Activated T-cell treated with anti-CD3 and anti-CD28 coated beads for 1 hour (primary cell): ENCODE measurements around the gene DNAJC2.
"Not testable (repeated sequence)": the region's sequence is repeated elsewhere in the genome, so short reads cannot be mapped to it uniquely, and the experiment has no call there.

Source experiments
- DNase-seq: peaks from one replicate; pipeline ENCODE4 v3.0.0-alpha.2; 2020; ENCODE audit warnings: low read depth

Gene DNAJC2

GRCh38 chr7:103343332-103343731 is 1.2 kb downstream of the DNAJC2 start:
- DNase-seq: no peak

DNA sequence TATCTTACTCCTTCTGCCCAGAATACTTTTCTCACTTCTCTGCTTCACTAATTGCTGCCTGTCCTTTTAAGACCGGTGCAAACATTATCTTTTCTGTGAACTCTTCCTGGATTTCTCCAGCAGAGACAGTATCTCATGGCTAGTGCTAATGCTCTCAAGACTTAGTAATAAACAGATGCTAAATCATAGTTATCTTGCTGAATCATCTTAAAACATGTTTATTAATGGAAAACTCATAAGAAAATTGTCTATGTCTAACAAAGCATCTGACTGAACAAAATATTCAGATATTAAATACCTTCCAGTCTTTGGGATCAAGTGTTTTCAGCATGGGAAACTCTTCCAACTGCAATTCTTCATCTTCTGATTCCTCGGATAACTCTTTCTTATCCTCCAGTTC is 3.1 kb downstream of the DNAJC2 start:
- no peak for DNase-seq

- DNase-seq: no peak
Measured at GRCh38 chr7:103338864-103339263, 5.7 kb downstream of the DNAJC2 start.

DNA sequence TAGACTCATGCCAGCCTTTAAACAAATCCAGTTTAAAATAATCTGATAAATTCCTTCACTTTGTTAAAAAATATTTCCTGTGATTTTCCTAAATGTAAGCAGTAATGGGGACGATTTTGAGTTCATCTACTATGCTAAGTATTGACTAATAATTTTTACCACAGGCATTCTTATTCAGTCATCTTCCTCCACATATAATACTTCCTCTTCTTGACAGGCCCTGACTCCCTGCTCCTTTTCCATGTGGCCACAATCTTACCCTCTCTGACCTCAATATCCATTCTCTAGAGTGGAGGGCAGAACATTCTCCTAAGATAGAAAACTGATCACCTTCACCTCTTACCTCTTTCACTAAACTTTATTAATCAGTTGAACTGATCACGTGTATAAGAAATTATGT is 7.8 kb downstream of the DNAJC2 start:
- no peak for DNase-seq

GRCh38 chr7:103325744-103326143 is 18.8 kb downstream of the DNAJC2 start:
- DNase-seq: no peak

GRCh38 chr7:103317009-103317408 is 27.6 kb downstream of the DNAJC2 start:
- no peak for DNase-seq

DNA sequence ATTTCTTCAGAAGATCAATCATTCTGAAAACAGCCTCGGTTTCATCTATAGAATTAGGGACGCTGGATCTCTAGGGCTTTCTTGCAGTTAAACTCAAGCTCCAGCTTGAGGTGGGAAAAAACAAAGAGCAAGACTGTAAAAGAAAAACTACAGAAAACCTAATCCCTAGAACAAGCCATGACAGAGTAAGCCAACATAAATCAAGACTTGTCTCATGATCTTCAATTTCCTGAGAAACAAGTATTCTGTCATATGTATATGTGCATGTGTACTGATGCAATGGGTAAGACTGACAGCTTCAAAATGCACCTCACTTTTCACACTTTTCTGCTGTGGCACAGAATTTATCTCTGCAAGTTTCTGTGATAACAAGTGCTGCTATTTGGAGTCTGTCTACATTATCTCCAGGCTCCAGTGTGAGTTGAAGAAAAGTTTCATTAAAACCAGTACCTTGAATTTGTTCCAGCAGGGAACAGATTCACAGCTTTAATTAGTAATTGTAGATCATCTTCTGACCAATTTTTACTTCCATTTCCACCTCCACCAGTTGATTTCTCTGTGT is 28.1 kb downstream of the DNAJC2 start:
- DNase-seq: no peak

- no peak for DNase-seq
Measured at GRCh38 chr7:103314852-103315251, 29.7 kb downstream of the DNAJC2 start.

DNA sequence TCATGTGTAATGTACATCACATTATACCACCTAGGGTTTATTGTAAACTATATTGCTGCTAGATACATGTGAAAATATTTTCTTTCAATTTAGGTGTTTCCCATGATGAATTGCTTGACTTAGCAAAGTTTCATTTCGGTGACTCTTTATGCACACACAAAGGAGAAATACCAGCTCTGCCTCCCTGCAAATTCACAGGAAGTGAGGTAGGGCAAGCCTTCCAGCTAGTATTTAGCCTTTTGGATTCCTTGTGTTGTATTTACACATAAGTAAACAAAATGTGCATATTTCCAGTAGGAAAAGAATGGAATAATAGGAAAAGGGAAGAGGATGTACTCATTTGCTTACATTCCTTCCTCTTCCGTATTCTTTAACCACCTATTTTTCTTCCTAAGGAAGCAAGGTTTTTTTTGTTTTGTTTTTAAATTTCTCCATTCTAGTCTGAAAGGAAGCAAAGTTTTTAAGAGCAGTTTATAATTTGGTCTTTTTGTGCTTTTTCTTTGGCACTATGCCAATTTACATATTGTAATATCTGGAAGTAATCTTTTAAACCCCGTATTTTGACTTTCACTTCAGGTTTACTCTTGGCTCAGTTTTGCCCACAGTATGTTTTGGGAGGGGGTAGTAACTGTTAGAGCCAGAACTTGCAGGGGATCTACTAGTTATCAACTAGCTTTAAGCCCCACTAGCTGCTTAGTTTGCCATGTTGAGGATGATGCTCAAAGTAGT is 36.9 kb downstream of the DNAJC2 start:
- DNase-seq: no peak

DNA sequence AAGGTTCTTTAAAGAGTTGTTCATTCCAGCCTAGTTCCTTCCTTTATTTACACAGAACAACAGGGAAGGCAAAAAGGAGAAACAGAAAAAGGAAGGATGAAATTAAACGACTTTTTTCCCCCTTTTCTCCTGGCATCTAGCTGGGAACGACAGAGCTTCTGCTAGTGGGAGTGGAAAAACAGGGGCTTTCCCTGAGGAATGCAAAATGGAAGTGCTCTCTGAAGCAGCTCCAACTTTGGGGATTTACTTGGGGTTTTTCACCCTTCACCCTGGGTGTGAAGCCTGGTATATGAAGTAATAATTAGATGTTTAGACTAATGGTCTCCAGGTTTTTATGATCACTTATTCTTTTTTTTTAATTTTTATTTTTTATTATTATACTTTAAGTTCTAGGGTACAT is 43.1 kb downstream of the DNAJC2 start:
- DNase-seq: no peak

DNA sequence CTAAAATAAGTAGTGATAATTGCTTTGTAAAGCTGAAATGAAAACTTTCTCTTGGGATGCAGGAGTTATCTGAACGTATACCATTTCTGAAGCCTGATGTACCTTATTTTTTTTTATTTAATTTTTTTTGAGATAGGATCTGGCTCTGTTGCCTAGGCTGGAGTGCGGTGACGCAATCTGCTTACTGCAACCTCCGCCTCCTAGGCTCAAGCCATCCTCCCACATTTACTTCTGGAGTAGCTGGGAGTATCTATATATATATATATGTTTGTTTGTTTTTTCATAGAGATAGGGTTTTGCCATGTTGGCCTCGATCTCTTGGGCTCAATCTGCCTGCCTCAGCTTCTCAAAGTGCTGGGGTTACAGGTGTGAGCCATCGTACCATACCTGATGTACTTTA is 44.9 kb downstream of the DNAJC2 start:
- no peak for DNase-seq

- DNase-seq: no peak
Measured at GRCh38 chr7:103297837-103298179, 46.8 kb downstream of the DNAJC2 start.

GRCh38 chr7:103296901-103297836 is 47.4 kb downstream of the DNAJC2 start, which contains the start of gene PMPCB:
PMPCB (plus strand) TSS chr7:103297435; CDS start chr7:103297460, 25 bp downstream.
- peak; percentile 94 for DNase-seq

DNA sequence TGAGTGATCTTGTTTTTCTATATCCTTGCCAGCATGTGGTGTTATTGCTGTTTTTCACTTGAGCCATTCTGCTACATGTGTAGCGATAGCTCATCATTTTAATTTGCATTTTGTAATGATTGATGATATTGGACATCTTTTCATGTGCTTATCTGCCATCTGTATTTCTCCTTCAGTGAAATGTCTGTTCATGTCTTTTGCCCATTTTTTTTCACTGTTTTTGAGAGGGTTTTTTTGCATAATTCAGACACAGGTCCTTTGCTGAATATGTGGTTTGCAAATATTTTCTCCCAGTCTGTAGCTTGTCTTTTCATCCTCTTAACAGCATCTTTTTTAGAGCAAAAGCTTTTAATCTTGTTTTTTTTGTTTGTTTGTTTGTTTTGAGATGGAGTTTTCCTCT is 51.0 kb downstream of the DNAJC2 start:
- DNase-seq: no peak

DNA sequence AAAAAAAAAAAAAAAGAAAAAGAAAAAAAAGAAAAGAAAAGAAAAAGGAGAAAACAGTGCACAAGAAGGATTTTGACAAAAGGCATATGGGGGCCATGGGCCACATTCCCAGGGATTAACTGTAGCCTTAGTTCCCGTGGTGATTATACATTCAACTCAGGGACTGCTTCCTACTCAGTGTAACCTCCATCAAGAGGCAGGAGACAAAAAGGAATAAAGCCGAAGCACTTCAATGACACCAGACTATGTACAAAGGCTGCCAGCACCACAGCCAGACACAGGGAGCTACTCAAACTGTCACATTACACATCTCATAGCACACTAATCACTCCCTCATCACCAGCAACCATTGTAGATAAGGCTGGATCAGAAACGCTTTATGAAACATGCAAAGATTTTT is 52.4 kb downstream of the DNAJC2 start:
- DNase-seq: no peak

- DNase-seq: not testable (repeated sequence)
Measured at GRCh38 chr7:103282802-103283427, 61.7 kb downstream of the DNAJC2 start.

- DNase-seq: not testable (repeated sequence)
Measured at GRCh38 chr7:103280803-103281155, 63.8 kb downstream of the DNAJC2 start.

DNA sequence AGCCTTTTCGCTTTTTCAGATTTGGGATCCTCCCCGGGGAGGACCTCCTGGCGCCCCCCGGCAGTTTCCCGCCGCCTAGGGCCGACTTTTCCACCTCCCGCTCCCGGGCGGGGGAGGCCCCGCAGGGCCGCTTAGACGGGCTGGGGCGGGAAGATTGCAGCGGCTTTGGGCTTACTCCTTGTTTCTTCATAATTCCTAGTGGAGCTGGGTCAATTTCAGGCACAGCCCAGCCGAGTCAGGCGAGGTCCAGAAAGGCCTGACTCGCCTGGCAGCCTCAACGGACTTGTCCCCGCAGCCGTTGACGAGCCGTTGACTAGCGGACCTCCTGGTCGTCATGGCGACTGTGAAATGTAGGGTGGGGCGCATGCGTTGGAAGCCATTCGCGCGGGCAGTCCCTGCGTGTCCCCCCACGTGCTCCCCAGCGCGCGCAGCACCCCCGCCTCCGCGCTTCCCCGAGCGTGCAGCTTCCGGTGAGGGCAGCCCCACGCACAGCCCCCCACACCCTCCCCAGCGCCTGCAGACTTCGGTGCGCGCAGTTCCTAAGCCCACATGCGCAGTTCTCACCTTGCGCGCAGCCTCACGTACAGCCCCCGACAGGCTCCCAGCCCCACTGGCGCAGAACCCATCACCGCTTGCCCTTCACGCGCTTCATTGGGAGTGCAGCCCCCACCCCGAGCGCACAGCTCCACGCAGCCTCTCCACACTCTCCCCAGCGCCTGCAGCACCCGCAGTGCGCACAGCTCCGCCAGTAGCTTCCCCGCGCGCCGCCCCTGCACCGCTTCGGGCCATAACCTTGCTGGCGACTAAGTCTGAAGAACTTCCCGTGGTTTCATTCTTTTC is 64.4 kb downstream of the DNAJC2 start:
- DNase-seq: peak; percentile 80

GRCh38 chr7:103279636-103279962 is 65.0 kb downstream of the DNAJC2 start:
- not testable (repeated sequence) for DNase-seq

DNA sequence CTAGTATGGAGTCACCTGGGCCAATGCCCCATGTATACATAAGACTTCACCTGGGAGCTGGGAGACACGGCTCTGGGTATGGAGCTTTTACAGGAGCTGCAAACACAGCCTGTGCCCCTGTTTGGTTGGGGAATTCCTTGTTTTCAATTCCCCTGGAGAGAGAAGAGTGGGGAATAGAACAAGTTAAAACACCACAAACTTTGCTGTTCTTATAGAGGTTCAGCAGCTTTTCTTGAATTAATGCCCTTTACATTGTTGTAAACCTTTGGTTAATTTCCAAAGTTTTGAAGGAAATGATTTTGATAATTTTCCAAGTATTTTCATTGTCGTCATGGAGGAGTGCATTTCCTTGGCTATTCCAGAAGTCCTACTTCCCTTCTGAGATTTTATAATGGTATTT is 66.4 kb downstream of the DNAJC2 start:
- not testable (repeated sequence) for DNase-seq

GRCh38 chr7:103274867-103275266 is 69.7 kb downstream of the DNAJC2 start:
- DNase-seq: not testable (repeated sequence)

DNA sequence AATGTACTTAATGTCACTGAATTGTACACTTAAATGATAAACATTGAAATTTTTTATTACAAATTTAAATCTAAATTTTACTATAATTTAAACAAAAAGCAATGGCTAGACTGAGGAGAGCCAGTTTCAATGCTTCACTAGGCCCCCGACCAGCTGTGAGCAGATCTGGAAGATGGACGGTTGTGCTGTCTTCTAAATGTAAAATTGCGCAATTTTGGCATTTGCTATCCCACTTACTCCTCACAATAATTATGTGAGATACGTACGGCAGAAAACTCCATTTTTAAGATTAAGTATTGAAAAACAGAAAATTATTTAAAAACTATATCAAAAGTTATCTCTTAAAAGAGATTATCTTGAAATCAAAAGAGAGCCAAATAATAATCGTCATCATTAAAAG is 71.2 kb downstream of the DNAJC2 start:
- DNase-seq: not testable (repeated sequence)
